Transverse colon (tissue), 4 donors: ENCODE data around the gene SLC34A2. TPM values are rescaled to one million over a fixed set of nuclear protein-coding genes. Genes with fewer than 3 reads are reported as not detected.

ENCODE experiments used
- DNase-seq: peaks from one replicate; pipeline ENCODE4 v3.0.0-alpha.2; 2019
- H3K27ac ChIP-seq, 4 donors: fragments of 200-600 bp; sonication (generic); 2 replicates each; pipeline ENCODE4 v1.5.1; 2016 to 2018; ENCODE audit warnings: inconsistent platforms in 4 of 4
- H3K27me3 ChIP-seq: fragments of 200-600 bp; sonication (generic); 2 replicates; pipeline ENCODE4 v1.5.1; 2017; ENCODE audit warnings: inconsistent platforms
- H3K36me3 ChIP-seq, 4 donors: fragments of 200-600 bp; sonication (generic); 2 replicates each; pipeline ENCODE4 v1.5.1; 2017 to 2019; ENCODE audit warnings: inconsistent platforms in 4 of 4
- H3K4me1 ChIP-seq, 4 donors: fragments of 200-600 bp; sonication (generic); 2 replicates each; pipeline ENCODE4 v1.5.1; 2017 to 2020; ENCODE audit warnings: inconsistent platforms in 4 of 4
- H3K4me3 ChIP-seq, 4 donors: fragments of 200-600 bp; sonication (generic); 1 replicate in 1 of 4; 2 replicates in 3 of 4; pipeline versions ENCODE4 v1.5.1 to v1.6.1; 2017 to 2019; ENCODE audit warnings: inconsistent platforms in 4 of 4
- H3K9me3 ChIP-seq, 2 donors: fragments of 200-600 bp; sonication (generic); 2 replicates each; pipeline ENCODE4 v1.5.1; 2017 to 2019; ENCODE audit warnings: inconsistent platforms in 2 of 2
- CTCF ChIP-seq, 5 experiments: fragments of 200-600 bp in 3 of 5; fragments of 450-650 bp in 2 of 5; sonication (generic) in 3 of 5; IDR thresholded peaks; 1 replicate in 2 of 5; 2 replicates in 3 of 5; pipeline ENCODE4 v1.5.1; 2016 to 2017; ENCODE audit warnings: antibody characterized with exemption in 5 of 5, inconsistent platforms in 3 of 5, mild to moderate bottlenecking in 2 of 5, moderate library complexity in 1 of 5
- EP300 ChIP-seq: sonication (generic); formaldehyde crosslinking; IDR thresholded peaks from one replicate; pipeline ENCODE4 v1.6.1; 2017; ENCODE audit warnings: antibody characterized with exemption, low read depth
- POLR2A ChIP-seq: fragments of 450-650 bp; IDR thresholded peaks from one replicate; pipeline ENCODE4 v1.6.1; 2016; ENCODE audit warnings: antibody characterized with exemption, mild to moderate bottlenecking, moderate library complexity
- POLR2AphosphoS5 ChIP-seq, 3 donors: sonication (generic); formaldehyde crosslinking; IDR thresholded peaks; one replicate each; pipeline ENCODE4 v1.6.1; 2016; ENCODE audit warnings: antibody characterized with exemption in 3 of 3
- WGBS, 2 donors: methylation state at CpG; one replicate each; pipeline ENCODE4 v1.1.5; 2018; ENCODE audit warnings: low coverage in 1 of 2; 5-methylcytosine and 5-hydroxymethylcytosine counted together
- in situ Hi-C, 4 donors: fragments of 200-750 bp; cut with MboI; loops; one replicate each; pipeline versions ENCODE4 v1.15.0 to v1.15.1; 2017; ENCODE audit warnings: low sequenced_read_pairs in 3 of 4, low pct_ligation_motif_present in 1 of 4, low pct_unique_long_range_greater_than_20kb in 1 of 4
- intact Hi-C: fragments of 100-400 bp; cut with DNase I; formaldehyde crosslinking; loops from one replicate; pipeline ENCODE4 v1.15.1; 2023; ENCODE audit warnings: low total_unique reads
- total RNA-seq, 4 donors: library from RNA; depleted of rRNA; stranded (reverse); fragments of >200 nt; gene quantifications; one replicate each; pipeline ENCODE4 v1.1.0, GENCODE V29; 2016

Gene SLC34A2
- total RNA-seq, 4 donors from 2014 or later, result not detected

GRCh38 chr4:25703731-25704388 is 48.2 kb downstream of the SLC34A2 start:
- 61 to 85% methylated on average over 3 of the region's 3 CpGs for WGBS, 2 donors
- H3K4me1 ChIP-seq, result peaks cover 0 to 6% (median 3%) of the 10 kb centered on the region in 4 donors
- no peak overlapping the region for H3K27ac ChIP-seq
- intact Hi-C loops, result no loop called here
- H3K9me3 ChIP-seq, result no peaks in the 10 kb centered on the region
- in situ Hi-C loops, result no loop called here
- no peak for DNase-seq
- no peaks in the 10 kb centered on the region for H3K27me3 ChIP-seq
- H3K4me3 ChIP-seq, result no peak overlapping the region
- TF ChIP-seq POLR2AphosphoS5 (IDR thresholded peaks at IDR 0.05) (no peak), EP300 (no peak), POLR2A (no peak), CTCF (IDR thresholded peaks at IDR 0.05) (no peak)
- no peaks in the 10 kb centered on the region for H3K36me3 ChIP-seq

- no peak overlapping the region for H3K4me3 ChIP-seq
- in situ Hi-C loops (no loop called here), intact Hi-C loops (no loop called here)
- H3K27me3 ChIP-seq, result no peaks in the 10 kb centered on the region
- no peak for DNase-seq
- no peaks in the 10 kb centered on the region for H3K36me3 ChIP-seq
- 49% methylated on average over 2 of the region's 2 CpGs; no CpG with 5 or more reads in 1 of the 2 donors for WGBS, 2 donors
- H3K27ac ChIP-seq, result no peak overlapping the region
- TF ChIP-seq EP300 (no peak), POLR2A (no peak), CTCF (IDR thresholded peaks at IDR 0.05) (no peak)
- H3K9me3 ChIP-seq, result no peaks in the 10 kb centered on the region
- peaks cover 0 to 6% (median 3%) of the 10 kb centered on the region in 4 donors for H3K4me1 ChIP-seq
Measured at GRCh38 chr4:25704516-25704915, 48.9 kb downstream of the SLC34A2 start.

- Histone ChIP-seq H3K4me1 (no peaks in the 10 kb centered on the region), H3K9me3 (no peaks in the 10 kb centered on the region), H3K27me3 (no peaks in the 10 kb centered on the region), H3K36me3 (no peaks in the 10 kb centered on the region), H3K4me3 (no peak overlapping the region), H3K27ac (no peak overlapping the region)
- 72% methylated on average over 3 of the region's 3 CpGs; no CpG with 5 or more reads in 1 of the 2 donors for WGBS, 2 donors
- in situ Hi-C loops, result no loop called here
- TF ChIP-seq POLR2AphosphoS5 (IDR thresholded peaks at IDR 0.05) (no peak), CTCF (IDR thresholded peaks at IDR 0.05) (no peak), POLR2A (no peak), EP300 (no peak)
- intact Hi-C loops, result no loop called here
- no peak for DNase-seq
Measured at GRCh38 chr4:25710637-25711036, 55.0 kb downstream of the SLC34A2 start.

GRCh38 chr4:25712611-25713010 is 57.0 kb downstream of the SLC34A2 start:
- H3K4me1 ChIP-seq, result no peaks in the 10 kb centered on the region
- TF ChIP-seq POLR2A, result no peak
- TF ChIP-seq EP300, result no peak
- in situ Hi-C loops, result no loop called here
- H3K4me3 ChIP-seq, result no peak overlapping the region
- H3K27me3 ChIP-seq, result no peaks in the 10 kb centered on the region
- no peak overlapping the region for H3K27ac ChIP-seq
- H3K9me3 ChIP-seq, result no peaks in the 10 kb centered on the region
- 83 to 96% methylated on average over 2 of the region's 2 CpGs for WGBS, 2 donors
- DNase-seq, result no peak
- H3K36me3 ChIP-seq, result no peaks in the 10 kb centered on the region
- intact Hi-C loops, result no loop called here

- TF ChIP-seq EP300 (no peak), POLR2AphosphoS5 (IDR thresholded peaks at IDR 0.05) (no peak), POLR2A (no peak), CTCF (IDR thresholded peaks at IDR 0.05) (no peak)
- no peak for DNase-seq
- intact Hi-C loops, result no loop called here
- in situ Hi-C loops, result no loop called here
- Histone ChIP-seq H3K27ac (no peak overlapping the region), H3K4me3 (no peak overlapping the region), H3K9me3 (no peaks in the 10 kb centered on the region), H3K27me3 (no peaks in the 10 kb centered on the region), H3K36me3 (no peaks in the 10 kb centered on the region), H3K4me1 (no peaks in the 10 kb centered on the region)
- 86 to 94% methylated on average over 4 of the region's 4 CpGs for WGBS, 2 donors
Measured at GRCh38 chr4:25713812-25714211, 58.2 kb downstream of the SLC34A2 start.
